ENCODE measurements around the gene PRRC2A.

- TF ChIP-seq, protein P1, sequence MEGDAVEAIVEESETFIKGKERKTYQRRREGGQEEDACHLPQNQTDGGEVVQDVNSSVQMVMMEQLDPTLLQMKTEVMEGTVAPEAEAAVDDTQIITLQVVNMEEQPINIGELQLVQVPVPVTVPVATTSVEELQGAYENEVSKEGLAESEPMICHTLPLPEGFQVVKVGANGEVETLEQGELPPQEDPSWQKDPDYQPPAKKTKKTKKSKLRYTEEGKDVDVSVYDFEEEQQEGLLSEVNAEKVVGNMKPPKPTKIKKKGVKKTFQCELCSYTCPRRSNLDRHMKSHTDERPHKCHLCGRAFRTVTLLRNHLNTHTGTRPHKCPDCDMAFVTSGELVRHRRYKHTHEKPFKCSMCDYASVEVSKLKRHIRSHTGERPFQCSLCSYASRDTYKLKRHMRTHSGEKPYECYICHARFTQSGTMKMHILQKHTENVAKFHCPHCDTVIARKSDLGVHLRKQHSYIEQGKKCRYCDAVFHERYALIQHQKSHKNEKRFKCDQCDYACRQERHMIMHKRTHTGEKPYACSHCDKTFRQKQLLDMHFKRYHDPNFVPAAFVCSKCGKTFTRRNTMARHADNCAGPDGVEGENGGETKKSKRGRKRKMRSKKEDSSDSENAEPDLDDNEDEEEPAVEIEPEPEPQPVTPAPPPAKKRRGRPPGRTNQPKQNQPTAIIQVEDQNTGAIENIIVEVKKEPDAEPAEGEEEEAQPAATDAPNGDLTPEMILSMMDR (IDR thresholded peaks at IDR 0.05): peak in 1 of 5 experiments; percentile 10
- peak; percentile 62 to 69 for TF ChIP-seq POLR2A (IDR thresholded peaks at IDR 0.05)
Measured at GRCh38 chr6:31664790-31665500, 44.4 kb downstream of the PRRC2A start, which contains the start of gene GPANK1.
